ENCODE data around the gene RGS8.
A peak's percentile ranks its signal among the peaks of the same experiment; 100 is the strongest.

The RGS8 gene

DNA sequence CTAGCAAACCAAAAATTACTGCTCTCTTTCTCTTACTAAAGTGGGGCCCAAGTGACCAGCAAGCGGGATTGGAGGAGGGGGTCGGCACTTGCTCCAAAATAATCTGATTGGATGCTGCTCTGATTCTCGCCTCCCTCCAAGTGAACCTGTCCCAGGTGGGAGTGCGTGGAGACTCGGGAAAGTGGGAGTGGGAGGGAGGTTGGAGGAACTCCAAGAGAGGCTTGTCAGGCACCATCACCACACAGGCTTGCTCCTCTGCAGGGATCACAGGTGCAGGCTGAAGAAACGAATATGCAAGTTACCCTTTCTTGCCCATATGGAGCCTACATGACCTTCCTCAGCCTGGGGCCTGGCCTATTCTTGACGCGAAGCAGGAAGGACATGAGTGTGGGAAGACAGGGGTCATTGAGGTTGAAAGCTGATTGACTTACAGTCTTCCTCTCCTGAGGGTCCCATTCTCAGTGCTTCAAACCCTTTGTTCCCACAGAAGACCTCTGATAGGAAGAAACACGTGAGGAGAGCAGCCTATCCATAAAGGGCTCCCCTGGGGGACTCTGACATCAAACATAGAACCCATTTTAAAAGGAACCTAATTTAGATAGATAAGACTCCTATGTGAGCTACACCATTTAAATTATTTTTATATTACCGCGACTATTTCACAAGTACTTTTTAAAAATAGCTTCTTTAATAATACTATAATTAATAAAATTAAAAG, 14.2 kb downstream of the RGS8 start:
- no peak for DNase-seq

- no peak for DNase-seq
Observed at GRCh38 chr1:182669266-182669665, 15.1 kb downstream of the RGS8 start.

DNA sequence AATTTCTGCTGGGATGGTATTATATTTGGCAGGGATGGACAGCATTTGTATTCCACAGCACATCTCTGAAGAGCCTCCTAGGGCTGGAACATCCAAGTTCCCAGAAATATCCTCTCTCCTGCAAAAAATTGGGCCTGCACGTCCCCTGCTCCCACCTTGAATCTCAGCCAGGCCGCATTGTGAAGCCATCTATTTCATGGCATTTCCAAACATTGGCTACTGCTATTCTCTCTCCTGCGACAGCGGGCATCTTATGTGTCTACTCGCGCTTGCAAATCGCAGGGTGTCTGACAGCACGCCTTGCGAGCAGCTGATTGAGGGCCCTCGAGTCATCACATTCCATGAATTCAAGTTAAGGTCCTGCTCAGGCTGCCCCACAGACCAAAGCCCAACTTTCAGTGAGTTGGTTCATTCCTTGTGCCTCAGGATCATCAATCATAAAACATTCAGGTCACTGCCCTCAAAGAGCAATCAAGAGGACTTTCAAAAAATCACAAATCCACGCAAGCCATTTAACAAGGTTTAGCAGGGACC, 15.8 kb downstream of the RGS8 start:
- DNase-seq: no peak

DNA sequence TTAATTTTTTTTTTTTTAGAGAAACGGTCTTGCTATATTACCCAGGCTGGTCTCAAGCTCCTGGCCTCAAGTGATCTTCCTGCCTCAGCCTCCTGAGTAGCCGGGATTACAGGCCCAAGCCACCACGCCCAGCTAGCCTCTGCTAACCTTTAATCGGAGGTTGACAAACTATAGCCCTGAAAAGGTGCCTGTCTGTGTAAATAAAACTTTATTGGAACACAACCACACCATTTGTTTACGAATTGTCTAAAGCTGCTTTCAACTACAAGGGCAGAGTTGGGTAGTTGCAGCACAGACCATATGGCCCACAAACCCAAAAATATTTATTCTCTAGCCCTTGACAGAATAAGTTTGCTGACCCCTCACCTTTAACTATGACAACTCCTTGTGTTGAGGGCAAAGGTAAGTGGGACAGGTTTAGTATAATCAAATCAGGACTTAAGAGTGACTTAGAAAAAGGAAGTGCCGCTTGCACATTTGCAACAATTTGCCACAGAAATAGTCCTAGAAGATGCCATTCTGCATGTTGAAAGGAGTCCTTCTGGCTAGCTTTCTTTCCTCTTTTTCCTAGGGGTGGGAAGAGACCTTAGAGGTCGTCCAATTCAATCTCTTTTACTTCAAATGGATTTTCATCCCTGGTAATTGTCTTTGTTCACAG, 16.4 kb downstream of the RGS8 start:
- no peak for DNase-seq

DNA sequence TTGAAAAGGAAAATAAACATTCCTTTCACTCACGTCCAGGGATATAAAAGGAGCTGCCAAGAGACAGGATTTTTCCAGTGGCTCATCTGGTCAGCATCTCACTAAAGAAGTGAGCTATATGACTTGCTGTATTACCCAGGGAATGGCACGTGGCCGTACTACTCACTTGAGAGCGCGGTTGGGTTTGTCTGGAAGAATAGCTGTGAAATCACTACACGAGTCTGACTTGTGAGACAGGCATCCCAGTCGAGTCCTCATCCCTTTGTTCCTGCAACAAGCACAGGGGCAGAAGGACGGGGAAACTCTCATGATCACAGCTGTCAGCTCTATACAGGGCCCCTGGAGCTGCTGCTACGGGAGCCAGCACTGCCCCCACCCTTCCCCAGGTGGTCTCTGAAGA, 17.7 kb downstream of the RGS8 start:
- DNase-seq: no peak

DNA sequence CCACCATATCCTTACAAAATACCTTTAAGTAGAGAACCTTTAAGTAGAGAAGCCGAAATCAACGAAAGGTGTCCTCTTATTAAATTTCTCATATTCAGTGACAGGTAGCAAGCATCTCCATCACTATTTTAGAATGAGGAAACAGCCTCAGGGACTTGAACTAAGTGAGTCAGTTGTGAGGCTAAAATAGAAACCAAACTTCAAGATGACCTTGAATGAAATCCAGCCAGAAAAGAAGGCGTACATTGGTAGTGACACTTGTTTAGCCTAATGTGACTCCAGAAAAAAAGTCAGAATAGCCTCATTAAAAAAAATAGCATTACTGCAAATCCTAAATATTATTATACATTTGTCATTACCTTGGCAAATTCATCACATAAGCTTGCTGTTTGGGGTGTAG, 20.1 kb downstream of the RGS8 start:
- DNase-seq: no peak

GRCh38 chr1:182662956-182663355, 21.4 kb downstream of the RGS8 start:
- DNase-seq: no peak

GRCh38 chr1:182662121-182662890, 22.1 kb downstream of the RGS8 start:
- peak; percentile 4 for DNase-seq

- no peak for DNase-seq
Observed at GRCh38 chr1:182658055-182658454, 26.3 kb downstream of the RGS8 start.

GRCh38 chr1:182656842-182657397, 27.5 kb downstream of the RGS8 start:
- DNase-seq: no peak

DNA sequence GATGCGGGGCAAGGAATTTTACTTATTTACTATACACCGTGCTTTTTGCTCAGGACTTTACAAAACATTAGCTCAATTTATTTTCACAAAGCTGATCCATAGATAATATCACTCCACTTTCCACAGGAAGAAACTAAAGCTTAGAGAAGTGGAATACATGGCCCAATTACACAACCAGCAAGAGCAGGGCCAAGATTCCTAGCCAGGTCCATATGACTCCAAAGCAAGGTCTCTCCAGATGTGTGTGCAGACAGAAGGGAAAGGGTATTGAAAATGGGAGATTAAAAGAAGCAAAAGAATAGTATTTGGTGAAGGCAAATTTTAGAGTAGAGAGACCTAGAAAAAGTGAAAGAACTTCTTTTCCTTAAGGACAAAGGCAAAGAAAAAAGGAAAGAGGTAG, 30.4 kb downstream of the RGS8 start:
- no peak for DNase-seq

- no peak for DNase-seq
Observed at GRCh38 chr1:182652933-182653332, 31.5 kb downstream of the RGS8 start.

DNA sequence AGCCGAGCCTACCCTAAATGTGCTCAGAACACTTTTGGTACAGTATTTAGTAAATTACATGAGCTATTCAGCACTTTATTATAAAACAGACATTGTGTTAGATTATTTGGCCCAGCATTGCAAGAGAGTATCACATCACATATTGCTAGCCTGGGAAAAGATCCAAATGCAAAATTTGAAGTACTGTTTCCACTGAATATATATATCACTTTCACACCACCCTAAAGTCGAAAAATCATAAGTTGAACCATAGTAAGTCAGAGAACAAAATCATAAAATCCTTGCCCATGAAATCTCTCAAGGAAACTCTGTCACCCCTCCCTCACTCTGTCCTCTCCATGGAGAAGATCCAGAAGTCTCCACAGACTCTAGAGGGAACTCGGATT, 33.1 kb downstream of the RGS8 start:
- DNase-seq: no peak

DNA sequence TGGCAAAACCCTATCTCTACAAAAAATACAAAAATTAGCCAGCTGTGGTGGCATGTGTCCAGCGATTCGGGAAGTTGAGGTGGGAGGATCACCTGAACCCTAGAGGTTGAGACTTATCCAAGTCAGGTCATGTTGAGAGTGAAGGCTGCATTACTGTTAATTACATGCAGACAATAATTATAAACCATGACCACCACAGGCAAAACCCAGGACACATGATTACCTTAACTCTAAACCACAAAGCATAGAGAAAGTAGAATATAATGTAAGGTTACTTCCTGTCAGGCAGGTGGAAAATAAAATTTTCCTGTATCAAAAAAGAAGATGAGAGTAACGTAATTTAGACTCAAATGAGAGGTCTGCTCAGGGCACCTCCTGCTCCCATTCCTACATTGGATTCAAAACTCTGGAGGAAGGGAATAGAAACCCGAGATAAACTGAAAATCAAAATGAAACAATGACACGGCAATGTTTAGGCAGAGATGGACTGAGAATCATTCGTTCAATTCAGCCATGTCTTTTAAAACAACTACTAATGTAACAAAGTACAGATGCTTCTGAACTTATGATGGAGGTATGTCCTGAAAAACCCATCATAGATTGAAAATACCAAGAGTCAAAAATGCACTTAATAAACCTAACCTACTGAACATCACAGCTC, 33.6 kb downstream of the RGS8 start:
- no peak for DNase-seq

DNA sequence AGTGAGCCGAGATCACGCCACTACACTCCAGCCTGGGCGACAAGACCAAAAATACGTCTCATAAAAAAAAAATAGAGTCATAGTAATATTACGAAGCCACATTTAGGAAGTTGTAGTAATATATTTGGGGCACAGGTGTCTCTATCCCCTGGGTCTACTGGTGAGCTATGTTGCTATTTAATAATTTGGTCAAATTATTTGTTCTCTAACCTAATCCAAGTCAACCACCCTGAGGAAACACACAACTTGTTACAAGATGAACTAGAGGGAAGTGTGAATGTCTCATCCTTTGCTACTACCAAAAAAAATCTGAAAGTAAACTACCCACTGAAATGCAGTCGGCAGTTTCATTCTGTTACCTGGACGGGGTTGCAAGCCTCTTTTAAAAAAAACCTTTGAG, 35.3 kb downstream of the RGS8 start:
- DNase-seq: no peak

GRCh38 chr1:182646739-182647138, 37.6 kb downstream of the RGS8 start:
- DNase-seq: no peak

DNA sequence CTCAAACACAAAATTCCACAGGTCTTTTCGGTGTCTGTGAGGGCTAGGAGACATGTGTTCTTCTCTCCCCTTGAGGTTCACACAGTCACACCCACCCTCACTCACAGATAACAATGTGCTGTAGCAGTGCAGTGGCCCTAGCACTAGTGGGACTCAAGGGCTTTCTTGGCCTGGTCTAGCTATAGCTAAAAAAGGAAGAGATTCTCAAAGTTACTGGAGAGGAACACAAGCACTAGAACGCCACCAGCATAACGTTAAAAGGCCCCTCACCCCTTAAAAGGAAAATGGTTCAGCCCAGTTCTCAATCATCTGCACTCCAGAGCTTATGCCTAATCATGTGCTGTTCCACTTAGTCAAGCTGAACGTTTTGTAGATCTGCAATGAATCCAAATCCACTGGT, 39.5 kb downstream of the RGS8 start:
- no peak for DNase-seq

DNA sequence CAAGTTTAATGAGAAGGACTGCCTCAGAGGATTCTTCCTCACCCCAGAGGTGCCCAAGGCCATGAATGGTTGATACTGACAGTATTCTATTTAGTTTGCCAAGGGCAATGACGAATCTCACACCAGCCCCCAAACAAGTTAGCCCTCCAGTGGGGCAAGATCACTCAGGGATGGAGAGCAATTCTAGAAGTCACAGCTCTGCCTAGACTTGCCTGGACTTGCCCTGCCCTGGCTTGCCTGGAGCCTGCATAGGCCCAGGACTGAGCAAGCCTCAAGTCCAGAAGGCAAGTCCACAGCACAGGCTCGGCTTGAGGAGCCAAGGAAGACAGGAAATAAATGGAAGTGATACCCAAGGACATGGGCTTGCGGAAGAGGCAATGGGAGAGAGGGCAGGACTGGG, 40.7 kb downstream of the RGS8 start:
- no peak for DNase-seq

DNA sequence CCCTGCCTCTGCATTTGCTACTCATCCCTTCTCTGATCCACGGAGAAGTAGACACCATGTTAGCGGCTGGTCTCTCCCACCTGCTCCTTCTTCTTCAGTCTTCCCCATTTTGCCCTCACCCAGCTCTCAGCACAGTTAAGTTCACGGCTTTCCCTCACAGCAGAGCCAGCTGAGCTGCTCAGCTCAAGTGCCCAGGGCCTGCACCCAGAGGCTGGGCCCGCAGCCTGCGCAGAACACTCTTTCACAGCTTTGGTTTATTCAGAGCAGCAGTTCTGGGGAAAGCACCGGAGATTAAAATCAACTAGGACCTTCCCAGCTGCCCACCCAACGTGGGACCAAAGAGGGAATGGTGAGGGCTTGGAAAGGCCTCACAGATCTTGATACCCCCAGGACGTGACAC, 41.9 kb downstream of the RGS8 start:
- DNase-seq: no peak

DNA sequence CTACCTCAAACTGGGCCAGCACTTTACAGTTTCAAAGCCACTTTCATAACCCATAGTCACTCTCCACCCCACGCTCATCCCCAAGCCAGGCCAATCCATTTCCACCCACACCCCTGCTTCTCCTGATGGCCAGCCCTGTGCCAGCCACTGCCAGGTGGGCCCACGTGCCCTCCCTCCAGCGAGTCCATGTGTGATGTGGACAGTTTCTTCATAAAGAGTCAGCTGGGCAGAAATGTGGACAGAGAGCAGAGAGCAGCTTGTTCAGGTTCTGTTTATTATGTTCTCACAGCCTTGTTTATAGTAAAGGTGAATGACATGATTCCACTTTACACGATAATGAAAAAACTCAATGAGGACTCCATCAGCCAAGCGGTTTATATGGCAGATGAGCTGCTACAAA, 42.8 kb downstream of the RGS8 start:
- DNase-seq: no peak

GRCh38 chr1:182639330-182639729, 45.1 kb downstream of the RGS8 start:
- no peak for DNase-seq

- DNase-seq: no peak
Observed at GRCh38 chr1:182637769-182638168, 46.6 kb downstream of the RGS8 start.

- no peak for DNase-seq
Observed at GRCh38 chr1:182635871-182636270, 48.5 kb downstream of the RGS8 start.

All from EL (cell line).